ENCODE results near the gene NTNG1. TPM values are rescaled to one million over a fixed set of nuclear protein-coding genes. Genes with fewer than 3 reads are reported as not detected.

NTNG1 gene
- total and polyA plus RNA-seq, 2 of the 4 experiments (the other 2 are of a cell fraction), result 1.2 to 2.3 TPM

DNA sequence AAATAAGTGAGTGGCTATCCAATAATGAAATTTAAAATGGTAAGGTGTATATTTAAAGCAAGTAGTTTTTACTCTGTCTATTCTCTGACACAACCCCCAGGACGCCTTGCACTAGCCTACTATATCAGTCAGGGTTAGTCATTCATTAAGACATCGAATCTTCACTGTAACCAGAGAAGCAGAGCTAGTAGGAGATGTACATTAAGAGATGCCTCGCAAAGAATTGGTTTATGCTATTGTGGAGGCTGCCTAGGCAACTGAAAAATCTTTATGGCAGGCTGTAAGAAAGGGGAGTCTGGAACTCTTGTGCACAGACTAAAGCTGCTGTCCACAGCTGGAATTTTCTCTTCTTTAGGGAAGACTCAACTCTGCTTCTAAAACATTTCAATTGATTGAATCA is 28.8 kb downstream of the NTNG1 start:
- no CpG with 5 or more reads among the region's 3 CpGs for WGBS, 2 experiments (ENCODE audit: extremely low coverage in 2 of 2, insufficient read length in 1 of 2)
- no peak overlapping the region for H2BK120ac ChIP-seq (ENCODE audit: low read depth, low read length)
- no peak overlapping the region for H3K9ac ChIP-seq (ENCODE audit: low read depth, low read length)
- CTCF ChIA-PET, result no interaction called here
- BruUV-seq (replicated peaks), result no TSS peak
- H3K23ac ChIP-seq (ENCODE audit: low read depth, low read length), result no peak overlapping the region
- H2AFZ ChIP-seq (replicated peaks; ENCODE audit: low read length, poor library complexity), result no peak overlapping the region
- DNase-seq, result no peak
- H2BK5ac ChIP-seq (ENCODE audit: low read depth, low read length, poor library complexity, severe bottlenecking), result no peak overlapping the region
- no peak overlapping the region for H2AK5ac ChIP-seq (ENCODE audit: low read depth, low read length)
- H2BK20ac ChIP-seq (ENCODE audit: low read depth, low read length), result no peak overlapping the region
- no peaks in the 10 kb centered on the region for H3K4me1 ChIP-seq (ENCODE audit: control insufficient read depth, insufficient read depth, low read length)
- H2BK15ac ChIP-seq (ENCODE audit: low read depth, low read length), result no peak overlapping the region
- no peak overlapping the region for H3K4me2 ChIP-seq (ENCODE audit: low read depth, low read length)
- TF ChIP-seq, protein P1, sequence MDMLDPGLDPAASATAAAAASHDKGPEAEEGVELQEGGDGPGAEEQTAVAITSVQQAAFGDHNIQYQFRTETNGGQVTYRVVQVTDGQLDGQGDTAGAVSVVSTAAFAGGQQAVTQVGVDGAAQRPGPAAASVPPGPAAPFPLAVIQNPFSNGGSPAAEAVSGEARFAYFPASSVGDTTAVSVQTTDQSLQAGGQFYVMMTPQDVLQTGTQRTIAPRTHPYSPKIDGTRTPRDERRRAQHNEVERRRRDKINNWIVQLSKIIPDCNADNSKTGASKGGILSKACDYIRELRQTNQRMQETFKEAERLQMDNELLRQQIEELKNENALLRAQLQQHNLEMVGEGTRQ (IDR thresholded peaks at IDR 0.05; ENCODE audit: low read depth, low read length), result no peak
- no peak for TF ChIP-seq MAZ (IDR thresholded peaks at IDR 0.05; ENCODE audit: borderline replicate concordance, low read depth, low read length)
- no peak for TF ChIP-seq POLR2A (IDR thresholded peaks at IDR 0.05; ENCODE audit: low read depth, low read length)
- no peak for TF ChIP-seq FOS (IDR thresholded peaks at IDR 0.05; ENCODE audit: low read depth, low read length)
- no peak for TF ChIP-seq SMC3 (IDR thresholded peaks at IDR 0.05; ENCODE audit: low read depth, low read length)
- TF ChIP-seq RCOR1 (IDR thresholded peaks at IDR 0.05; ENCODE audit: insufficient replicate concordance, low read length), result no peak
- TF ChIP-seq MAFK (IDR thresholded peaks at IDR 0.05; ENCODE audit: low read depth, low read length), result no peak
- TF ChIP-seq, protein P2, sequence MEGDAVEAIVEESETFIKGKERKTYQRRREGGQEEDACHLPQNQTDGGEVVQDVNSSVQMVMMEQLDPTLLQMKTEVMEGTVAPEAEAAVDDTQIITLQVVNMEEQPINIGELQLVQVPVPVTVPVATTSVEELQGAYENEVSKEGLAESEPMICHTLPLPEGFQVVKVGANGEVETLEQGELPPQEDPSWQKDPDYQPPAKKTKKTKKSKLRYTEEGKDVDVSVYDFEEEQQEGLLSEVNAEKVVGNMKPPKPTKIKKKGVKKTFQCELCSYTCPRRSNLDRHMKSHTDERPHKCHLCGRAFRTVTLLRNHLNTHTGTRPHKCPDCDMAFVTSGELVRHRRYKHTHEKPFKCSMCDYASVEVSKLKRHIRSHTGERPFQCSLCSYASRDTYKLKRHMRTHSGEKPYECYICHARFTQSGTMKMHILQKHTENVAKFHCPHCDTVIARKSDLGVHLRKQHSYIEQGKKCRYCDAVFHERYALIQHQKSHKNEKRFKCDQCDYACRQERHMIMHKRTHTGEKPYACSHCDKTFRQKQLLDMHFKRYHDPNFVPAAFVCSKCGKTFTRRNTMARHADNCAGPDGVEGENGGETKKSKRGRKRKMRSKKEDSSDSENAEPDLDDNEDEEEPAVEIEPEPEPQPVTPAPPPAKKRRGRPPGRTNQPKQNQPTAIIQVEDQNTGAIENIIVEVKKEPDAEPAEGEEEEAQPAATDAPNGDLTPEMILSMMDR (conservative IDR thresholded peaks at IDR 0.05; ENCODE audit: low read depth, low read length), result no peak
- no peak for TF ChIP-seq MXI1 (IDR thresholded peaks at IDR 0.05; ENCODE audit: borderline replicate concordance, low read depth, low read length)
- no peak for TF ChIP-seq BHLHE40 (IDR thresholded peaks at IDR 0.05; ENCODE audit: low read depth, low read length)
- TF ChIP-seq RFX5 (IDR thresholded peaks at IDR 0.05; ENCODE audit: low read depth, low read length), result no peak
- no peak for TF ChIP-seq CEBPB (IDR thresholded peaks at IDR 0.05; ENCODE audit: low read depth, low read length)
- no peak overlapping the region for H3K56ac ChIP-seq (ENCODE audit: extremely low read depth, insufficient read depth, low read length)
- no peak for ATAC-seq (ENCODE audit: low read depth)
- no peak overlapping the region for H4K91ac ChIP-seq (ENCODE audit: insufficient read depth, low read depth, low read length)
- no peak overlapping the region for H3K18ac ChIP-seq (ENCODE audit: low read depth, low read length)
- in situ Hi-C loops (cut with MboI; ENCODE audit: low sequenced_read_pairs), result no loop called here
- no peak overlapping the region for H4K8ac ChIP-seq (ENCODE audit: low read depth in 2 of 2, low read length in 2 of 2)
- no peaks in the 10 kb centered on the region for H3K9me3 ChIP-seq (ENCODE audit: control insufficient read depth, insufficient read depth, low read length)
- H3K4ac ChIP-seq (ENCODE audit: low read depth, low read length), result no peak overlapping the region
- no peaks in the 10 kb centered on the region for H3K79me1 ChIP-seq (ENCODE audit: low read depth in 1 of 2, low read length in 2 of 2)
- no peak overlapping the region for H3K14ac ChIP-seq (replicated peaks; ENCODE audit: low read depth, low read length)
- intact Hi-C loops (cut with micrococcal nuclease), result no loop called here
- H3K27me3 ChIP-seq (ENCODE audit: control insufficient read depth, insufficient read depth, low read length), result no peaks in the 10 kb centered on the region
- H4K20me1 ChIP-seq (ENCODE audit: insufficient read depth, low read length), result no peaks in the 10 kb centered on the region
- no peak overlapping the region for H4K5ac ChIP-seq (ENCODE audit: low read depth, low read length)
- H3K9me1 ChIP-seq (ENCODE audit: insufficient read depth, low read length), result no peaks in the 10 kb centered on the region
- no peak overlapping the region for H2AK9ac ChIP-seq (replicated peaks; ENCODE audit: low read depth, low read length, poor library complexity)
- no peaks in the 10 kb centered on the region for H3K36me3 ChIP-seq (ENCODE audit: control insufficient read depth, insufficient read depth, low read length)
- POLR2A ChIA-PET (ENCODE audit: unreplicated experiment), result no interaction called here
- dilution Hi-C loops (cut with HindIII; ENCODE audit: low sequenced_read_pairs, unreplicated experiment), result no loop called here
- H3K27ac ChIP-seq (ENCODE audit: insufficient read depth, low read length), result no peak overlapping the region
- no peak overlapping the region for H3K4me3 ChIP-seq (ENCODE audit: insufficient read depth, low read depth, low read length)

Measured in IMR-90 (cell line).